CD4-positive, alpha-beta T cell treated with Interleukin-21 for 1 hour (primary cell): Measurements from ENCODE around the gene RASGRP3.

Experiments
- DNase-seq: peaks from one replicate; pipeline ENCODE4 v3.0.0-alpha.2; 2020

RASGRP3 gene

DNA sequence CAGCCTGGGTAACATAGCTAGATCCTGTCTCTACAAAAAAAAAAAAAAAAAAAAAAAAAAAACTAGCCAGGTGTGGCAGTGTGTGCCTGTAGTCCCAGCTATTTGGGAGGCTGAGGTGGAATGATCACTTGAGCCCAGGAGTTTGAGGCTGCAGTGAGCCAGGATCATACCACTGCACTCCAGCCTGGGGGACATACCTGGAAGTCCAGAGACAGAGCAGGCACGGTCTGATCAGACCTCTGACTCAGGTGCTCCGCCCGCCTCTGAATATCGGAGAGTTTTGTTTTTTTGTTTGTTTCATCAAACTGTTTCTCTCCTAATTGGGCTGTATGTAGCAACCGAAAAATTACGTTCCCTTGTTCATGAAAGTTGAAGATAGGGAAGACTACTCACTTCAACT, 49.2 kb downstream of the RASGRP3 start:
- DNase-seq, result no peak

- no peak for DNase-seq
Measured at GRCh38 chr2:33526132-33526531, 49.7 kb downstream of the RASGRP3 start.

- DNase-seq, result no peak
Measured at GRCh38 chr2:33526921-33527320, 50.5 kb downstream of the RASGRP3 start.

DNA sequence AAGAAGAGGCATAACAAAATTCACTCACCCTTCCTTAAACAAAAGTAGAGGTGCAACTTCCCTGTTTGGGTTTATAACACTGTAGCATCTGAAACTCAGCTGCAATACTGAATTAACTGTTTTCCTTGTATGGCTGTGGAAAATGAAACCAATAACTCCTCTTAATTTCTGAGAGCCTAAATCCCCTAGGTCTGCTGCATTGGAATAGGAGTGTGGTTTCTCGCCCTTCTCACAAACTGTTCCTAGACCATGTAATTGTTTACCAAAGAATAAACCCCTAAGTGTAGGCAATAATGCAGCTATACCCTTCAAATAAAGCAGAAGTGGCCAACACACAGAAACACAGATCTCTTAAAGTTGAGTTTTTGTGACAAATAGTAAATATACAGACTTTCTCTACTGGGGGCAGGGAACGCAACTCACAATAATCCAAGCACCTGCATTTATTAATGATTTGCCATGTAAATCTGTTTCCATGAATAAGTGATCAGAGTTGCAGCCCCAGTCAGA, 52.0 kb downstream of the RASGRP3 start:
- DNase-seq, result no peak

DNA sequence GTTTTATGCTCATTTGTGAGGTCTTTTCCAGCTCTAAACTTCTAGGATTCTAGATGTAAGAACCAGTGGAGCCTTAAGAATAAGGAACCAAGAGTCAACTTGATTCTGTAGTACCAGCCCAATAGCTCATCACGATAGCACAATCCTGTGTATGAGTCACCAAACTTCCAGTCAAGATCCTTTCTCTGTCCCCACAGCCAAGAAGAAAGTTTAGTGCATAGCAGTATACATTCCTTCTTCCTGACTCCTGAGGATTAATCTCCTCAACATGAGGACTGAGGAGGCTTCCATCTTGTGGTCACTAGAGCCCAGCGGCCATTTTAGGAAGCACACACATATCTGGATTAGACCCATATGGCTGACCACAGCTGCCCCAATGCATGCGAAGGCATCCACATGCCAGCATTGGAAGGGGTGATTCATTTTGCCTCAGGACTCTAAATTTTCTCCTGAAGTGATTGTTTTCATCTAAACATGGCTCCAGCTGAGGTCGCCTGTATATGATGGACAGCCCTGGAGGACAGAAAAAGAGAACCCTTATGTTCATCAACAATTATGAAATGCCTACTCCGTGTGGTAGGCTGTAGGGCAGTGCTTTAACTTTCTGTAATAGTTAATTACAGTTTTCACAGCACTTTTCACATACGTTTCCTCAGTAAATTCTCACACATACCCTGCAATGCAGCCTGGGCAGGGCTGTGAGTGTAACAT, 53.5 kb downstream of the RASGRP3 start:
- DNase-seq, result no peak

- no peak for DNase-seq
Measured at GRCh38 chr2:33530690-33531548, 54.5 kb downstream of the RASGRP3 start.

DNA sequence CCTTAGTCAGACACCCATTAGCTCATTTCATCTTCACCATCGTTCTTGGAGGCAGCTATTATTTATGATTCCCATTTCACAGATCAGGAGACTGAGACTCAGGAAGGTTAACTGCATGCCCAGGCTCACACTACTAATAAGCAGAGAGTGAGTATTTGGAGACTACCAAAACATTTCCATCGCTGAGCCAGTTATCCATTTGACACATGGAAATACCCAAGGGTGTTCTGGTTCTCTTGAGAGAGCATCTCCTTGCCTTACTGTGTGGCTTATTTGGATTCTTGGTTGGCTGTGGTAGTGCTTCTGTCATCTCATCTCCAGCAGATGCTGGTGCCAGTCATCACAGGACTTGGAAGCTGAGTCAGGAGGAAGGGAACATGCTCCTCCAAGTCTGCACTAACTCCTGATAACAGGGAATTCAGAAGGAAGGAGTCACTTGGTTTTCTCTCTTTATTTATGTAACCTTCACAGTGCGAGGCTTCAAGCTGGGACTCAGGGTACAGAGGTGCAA, 55.2 kb downstream of the RASGRP3 start:
- DNase-seq, result no peak

DNA sequence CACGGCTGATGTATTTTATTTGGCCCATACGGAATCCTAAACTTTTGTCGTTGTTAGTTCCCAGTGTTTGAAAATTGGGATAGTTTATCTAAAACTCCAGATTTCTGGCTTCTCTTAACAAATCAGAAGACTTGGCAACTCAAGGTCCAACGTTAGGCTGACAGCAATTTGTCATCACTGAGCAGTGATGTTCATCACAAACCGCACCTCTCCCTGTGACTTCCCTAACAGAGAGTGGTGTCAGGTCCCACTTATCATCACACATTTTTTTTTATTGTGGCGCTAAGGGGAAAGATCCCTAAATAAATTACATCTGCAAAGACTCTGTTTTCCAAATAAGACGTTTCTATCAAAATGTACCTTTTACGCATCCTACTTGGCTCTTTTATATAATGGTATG, 55.7 kb downstream of the RASGRP3 start:
- DNase-seq, result no peak

- no peak for DNase-seq
Measured at GRCh38 chr2:33532966-33533365, 56.5 kb downstream of the RASGRP3 start.

- DNase-seq, result no peak
Measured at GRCh38 chr2:33535421-33535820, 59.0 kb downstream of the RASGRP3 start.

GRCh38 chr2:33541243-33541642, 64.8 kb downstream of the RASGRP3 start:
- no peak for DNase-seq

DNA sequence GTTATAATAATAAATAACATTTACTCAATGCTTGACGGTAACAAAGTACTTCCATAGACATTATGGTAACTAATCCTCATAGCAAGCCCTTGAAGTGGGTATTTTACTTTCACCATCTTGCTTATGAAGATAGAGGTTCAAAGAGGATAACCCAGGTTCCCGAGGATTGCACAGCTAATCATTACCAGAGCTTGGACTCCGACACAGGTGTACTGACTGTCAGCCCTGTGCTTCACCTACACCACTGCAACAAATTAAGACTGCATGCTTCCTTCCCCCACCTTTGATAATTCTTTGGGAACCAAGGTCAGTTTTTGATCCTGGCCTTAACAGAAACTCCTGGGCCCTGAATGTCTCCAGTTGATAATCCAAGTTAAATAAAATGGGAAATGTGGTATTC, 73.8 kb downstream of the RASGRP3 start:
- DNase-seq, result no peak

- no peak for DNase-seq
Measured at GRCh38 chr2:33552758-33553461, 76.5 kb downstream of the RASGRP3 start.

DNA sequence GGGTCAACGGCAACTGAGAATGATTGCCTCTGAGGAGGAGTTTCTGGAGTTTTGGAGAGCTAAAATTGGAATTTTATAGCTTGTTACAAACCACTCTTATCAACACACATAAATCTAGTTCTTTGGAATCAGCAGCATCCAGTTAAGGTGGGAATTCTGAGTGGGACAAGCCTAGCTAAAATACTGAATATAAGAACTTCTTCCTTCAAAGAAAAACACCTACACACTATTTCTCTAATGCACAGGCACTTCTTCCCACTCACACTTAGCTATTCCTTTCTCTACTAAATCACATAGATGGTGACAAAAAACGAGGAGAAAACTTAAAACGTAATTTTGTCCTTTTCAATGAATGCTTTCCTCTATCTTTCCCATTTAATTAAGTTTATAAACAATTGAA, 79.2 kb downstream of the RASGRP3 start:
- DNase-seq, result no peak

DNA sequence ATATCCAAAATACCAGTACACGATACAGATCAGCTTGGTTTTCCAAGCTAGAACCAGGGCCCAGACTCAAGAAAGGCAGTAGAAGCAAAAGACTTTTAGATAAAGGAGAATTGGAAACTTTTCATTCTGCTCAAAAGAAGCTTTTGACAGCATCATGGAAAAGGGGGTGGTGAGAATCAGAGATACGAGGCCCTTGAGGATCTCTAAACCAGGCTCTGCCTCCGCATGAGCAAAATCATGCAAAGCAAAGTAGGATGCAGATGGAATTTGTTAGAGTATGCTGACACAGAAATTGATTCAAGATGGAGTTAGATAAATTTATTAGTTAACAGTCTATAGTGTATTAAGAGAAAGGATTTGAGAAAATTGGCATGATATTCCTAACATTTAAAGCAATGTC, 82.9 kb downstream of the RASGRP3 start:
- no peak for DNase-seq

DNA sequence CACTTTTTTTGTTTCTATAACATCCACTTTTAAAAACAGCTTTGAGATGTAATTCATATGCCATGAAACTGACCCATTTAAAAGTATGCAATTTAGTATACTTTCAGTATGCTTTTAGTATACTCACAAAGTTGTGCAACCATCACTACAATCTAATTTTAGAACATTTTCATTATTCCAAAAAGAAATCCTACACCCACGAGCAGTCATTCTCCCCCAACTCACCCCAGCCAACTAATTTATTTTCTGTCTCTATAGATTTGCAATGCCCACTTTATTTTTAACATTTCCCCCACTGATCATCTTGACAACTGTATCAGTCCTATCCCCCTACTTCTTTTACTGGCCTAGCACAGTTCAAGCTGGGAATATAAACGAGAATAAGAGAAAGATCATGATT, 83.6 kb downstream of the RASGRP3 start:
- no peak for DNase-seq

GRCh38 chr2:33561872-33562271, 85.4 kb downstream of the RASGRP3 start:
- DNase-seq, result no peak

DNA sequence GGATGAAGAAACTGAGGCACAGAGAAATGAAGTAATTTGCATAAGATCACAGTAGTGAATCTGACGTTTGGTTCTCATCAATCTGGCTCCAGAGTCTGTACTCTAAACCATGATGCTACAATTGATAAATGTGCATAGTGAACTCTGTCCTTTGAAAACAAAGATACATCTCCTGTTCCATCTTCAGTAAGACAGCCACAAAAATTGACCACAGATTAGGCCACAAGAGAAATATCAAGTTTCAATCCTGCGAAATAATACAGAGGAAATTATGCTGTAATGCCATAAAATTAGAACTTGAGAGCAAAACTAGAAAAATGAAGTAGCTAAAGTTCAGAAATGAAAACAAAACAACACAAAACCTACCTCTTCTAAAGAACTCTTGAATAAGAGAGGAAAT, 94.2 kb downstream of the RASGRP3 start:
- no peak for DNase-seq

DNA sequence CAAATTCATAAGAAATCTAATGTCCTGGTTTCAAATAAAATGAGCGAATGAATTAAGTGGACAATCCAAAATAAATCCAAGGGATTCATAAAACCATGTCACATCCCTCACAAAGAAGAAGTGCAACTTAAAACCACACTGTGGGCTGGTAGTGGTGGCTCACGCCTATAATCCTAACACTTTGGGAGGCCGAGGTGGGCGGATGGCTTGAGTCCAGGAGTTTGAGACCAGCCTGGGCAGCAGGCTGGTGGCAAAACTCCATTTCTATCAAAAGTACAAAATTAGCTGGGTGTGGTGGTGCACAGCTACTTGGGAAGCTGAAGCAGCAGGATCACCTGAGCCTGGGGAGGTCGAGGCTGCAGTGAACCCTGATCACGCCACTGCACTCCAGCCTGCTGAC, 97.2 kb downstream of the RASGRP3 start:
- DNase-seq, result no peak

GRCh38 chr2:33577084-33577483, 100.6 kb downstream of the RASGRP3 start:
- DNase-seq, result no peak

DNA sequence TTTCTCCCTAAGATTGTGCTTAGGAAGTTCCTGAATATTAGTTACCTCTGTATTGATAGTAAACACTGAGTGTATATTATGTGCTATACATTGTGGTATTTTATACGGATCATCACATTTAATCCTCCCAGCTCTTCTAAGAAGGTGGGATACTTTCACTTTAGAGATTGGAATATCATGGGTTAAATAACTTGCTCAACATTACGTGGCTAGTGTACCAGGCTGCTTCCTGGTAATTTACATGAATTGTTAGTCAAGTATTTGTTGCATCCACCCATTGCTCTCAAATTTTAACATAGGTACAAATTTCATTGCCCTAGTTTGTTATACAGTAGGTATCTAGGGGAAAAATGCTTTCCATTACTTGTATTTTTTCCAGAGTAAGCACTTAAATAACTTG, 101.2 kb downstream of the RASGRP3 start:
- no peak for DNase-seq

GRCh38 chr2:33579227-33579626, 102.8 kb downstream of the RASGRP3 start:
- DNase-seq, result no peak

DNA sequence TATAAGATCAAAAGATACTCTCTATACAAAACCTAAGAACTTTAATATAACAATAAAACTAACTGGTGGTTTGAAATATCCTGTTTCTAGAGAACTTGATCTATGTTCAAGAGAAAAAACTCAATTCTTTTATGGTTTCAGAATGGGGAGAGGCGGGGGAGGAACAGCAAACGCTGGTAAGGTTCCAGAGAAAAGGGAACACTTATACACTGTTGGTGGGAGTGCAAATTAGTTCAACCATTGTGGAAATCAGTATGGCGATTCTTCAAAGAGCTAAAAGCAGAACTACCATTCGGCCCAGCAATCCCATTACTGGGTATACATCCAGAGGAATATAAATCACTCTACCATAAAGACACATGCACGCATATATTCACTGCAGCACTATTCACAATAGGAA, 105.4 kb downstream of the RASGRP3 start:
- DNase-seq, result no peak
